ENCODE data around the gene PFN3. TPM values are rescaled to one million over a fixed set of nuclear protein-coding genes. Genes with fewer than 3 reads are reported as not detected.
A peak's percentile ranks its signal among the peaks of the same experiment; 100 is the strongest.

PFN3 gene
- polyA plus RNA-seq, 1 experiment, result not detected

DNA sequence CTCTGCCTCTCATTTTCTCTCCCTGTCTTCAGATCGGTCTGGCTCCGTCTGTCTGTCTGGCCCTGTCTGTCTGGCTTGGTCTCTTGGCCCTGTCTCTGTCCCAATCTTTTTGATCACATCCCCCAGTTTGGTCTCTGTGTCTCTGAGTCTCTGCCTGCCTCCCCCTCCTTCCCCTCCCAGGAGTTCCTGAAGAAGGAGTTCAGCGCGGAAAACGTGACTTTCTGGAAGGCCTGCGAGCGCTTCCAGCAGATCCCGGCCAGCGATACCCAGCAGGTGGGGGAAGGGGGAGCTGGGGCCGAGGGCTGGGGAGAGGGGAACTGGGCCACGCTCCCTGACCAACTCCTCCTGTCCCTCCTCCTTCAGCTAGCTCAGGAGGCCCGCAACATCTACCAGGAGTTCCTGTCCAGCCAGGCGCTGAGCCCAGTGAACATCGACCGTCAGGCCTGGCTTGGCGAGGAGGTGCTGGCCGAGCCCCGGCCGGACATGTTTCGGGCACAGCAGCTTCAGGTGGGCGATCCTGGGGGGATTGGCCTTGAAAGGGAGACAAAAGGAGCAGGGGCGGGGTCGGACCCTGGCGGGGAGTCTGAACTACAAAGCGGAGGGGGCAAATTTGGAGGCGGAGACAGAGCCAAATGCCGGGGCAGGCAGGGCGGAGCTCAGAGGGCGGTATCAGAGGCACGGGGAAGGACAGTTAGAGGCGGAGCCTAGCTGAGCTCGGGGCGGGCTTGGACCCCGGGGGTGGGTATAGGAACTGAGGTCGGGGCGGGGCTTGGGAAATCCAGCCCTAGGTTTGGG is 33.7 kb downstream of the PFN3 start:
- POLR2A ChIA-PET, result interaction anchor here (0.6 to 2.1 kb wide), 6 partner anchors 9 to 823 kb away, joined by 3 to 7 read pairs (median 4); partner anchors contain the start of genes GRK6 and LMAN2
- H3K27ac ChIP-seq (ENCODE audit: low read depth, low read length), result peak overlapping the region; percentile 86

DNA sequence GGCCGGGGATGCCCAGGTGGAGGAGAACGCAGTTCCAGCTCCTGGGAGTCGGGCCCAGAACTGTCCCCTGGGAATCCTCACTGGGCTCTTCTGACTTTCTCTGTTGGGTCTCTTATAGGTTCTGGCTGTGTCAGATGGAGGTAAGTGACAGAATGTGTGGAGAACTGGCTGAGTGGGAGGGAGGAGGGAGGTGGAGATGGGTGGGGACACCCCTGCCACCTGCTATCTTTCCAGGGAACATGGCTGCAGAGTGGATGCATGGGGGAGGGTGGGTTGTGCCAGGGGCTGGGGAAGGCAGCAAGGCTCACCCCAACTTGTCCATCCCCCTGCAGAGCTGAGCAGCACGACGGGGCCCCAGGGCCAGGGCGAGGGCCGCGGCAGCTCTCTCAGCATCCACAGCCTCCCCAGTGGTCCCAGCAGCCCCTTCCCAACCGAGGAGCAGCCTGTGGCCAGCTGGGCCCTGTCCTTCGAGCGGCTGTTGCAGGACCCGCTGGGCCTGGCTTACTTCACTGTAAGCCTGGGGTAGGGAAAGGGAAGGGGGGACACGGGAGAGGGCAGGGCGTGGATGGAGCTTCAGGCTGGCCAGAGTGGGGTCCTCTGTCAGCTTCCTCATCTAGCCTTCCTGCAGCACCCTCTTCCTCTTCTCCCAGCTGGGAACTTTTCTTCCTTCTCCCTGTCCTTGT is 34.5 kb downstream of the PFN3 start:
- no peak overlapping the region; the same call in 1 of the 2 replicates for H3K4me3 ChIP-seq (ENCODE audit: low read depth, low read length)
- ChIA-PET CTCF (interaction anchor here (0.9 to 2.1 kb wide), 4 partner anchors 13 to 48 kb away, joined by 3 to 16 read pairs (median 4); no protein-coding TSS in a partner anchor), POLR2A (interaction anchor here (1.1 to 2.1 kb wide), 4 partner anchors 9 to 24 kb away, joined by 3 to 7 read pairs (median 6); partner anchors contain the start of gene LMAN2)
- H3K9me3 ChIP-seq (ENCODE audit: control insufficient read depth, insufficient read depth, low read length), result peaks cover 4% of the 10 kb centered on the region; the same call in 1 of the 2 replicates
- TF ChIP-seq, protein P1, sequence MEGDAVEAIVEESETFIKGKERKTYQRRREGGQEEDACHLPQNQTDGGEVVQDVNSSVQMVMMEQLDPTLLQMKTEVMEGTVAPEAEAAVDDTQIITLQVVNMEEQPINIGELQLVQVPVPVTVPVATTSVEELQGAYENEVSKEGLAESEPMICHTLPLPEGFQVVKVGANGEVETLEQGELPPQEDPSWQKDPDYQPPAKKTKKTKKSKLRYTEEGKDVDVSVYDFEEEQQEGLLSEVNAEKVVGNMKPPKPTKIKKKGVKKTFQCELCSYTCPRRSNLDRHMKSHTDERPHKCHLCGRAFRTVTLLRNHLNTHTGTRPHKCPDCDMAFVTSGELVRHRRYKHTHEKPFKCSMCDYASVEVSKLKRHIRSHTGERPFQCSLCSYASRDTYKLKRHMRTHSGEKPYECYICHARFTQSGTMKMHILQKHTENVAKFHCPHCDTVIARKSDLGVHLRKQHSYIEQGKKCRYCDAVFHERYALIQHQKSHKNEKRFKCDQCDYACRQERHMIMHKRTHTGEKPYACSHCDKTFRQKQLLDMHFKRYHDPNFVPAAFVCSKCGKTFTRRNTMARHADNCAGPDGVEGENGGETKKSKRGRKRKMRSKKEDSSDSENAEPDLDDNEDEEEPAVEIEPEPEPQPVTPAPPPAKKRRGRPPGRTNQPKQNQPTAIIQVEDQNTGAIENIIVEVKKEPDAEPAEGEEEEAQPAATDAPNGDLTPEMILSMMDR (IDR thresholded peaks at IDR 0.05; ENCODE audit: low read depth, low read length), result no peak
- H3K27me3 ChIP-seq (ENCODE audit: control insufficient read depth, insufficient read depth, low read length), result peaks cover 3% of the 10 kb centered on the region
- H3K27ac ChIP-seq (ENCODE audit: low read depth, low read length), result peak overlapping the region; percentile 86
- no peak for DNase-seq (ENCODE audit: low read depth, low spot score)

More for the DNA sequence above, 33.7 kb downstream of the PFN3 start:
- peak overlapping the region; percentile 58 for H3K4me3 ChIP-seq (ENCODE audit: low read depth, low read length)
- peaks cover 4% of the 10 kb centered on the region; the same call in 1 of the 2 replicates for H3K9me3 ChIP-seq (ENCODE audit: control insufficient read depth, insufficient read depth, low read length)
- no peak for DNase-seq (ENCODE audit: low read depth, low spot score)
- TF ChIP-seq, protein P1 (IDR thresholded peaks at IDR 0.05; ENCODE audit: low read depth, low read length), result no peak
- CTCF ChIA-PET, result interaction anchor here (0.5 to 2.1 kb wide), 11 partner anchors 12 to 91 kb away, joined by 3 to 16 read pairs (median 5); partner anchors contain the start of gene LMAN2
- H3K27me3 ChIP-seq (ENCODE audit: control insufficient read depth, insufficient read depth, low read length), result no peaks in the 10 kb centered on the region

DNA sequence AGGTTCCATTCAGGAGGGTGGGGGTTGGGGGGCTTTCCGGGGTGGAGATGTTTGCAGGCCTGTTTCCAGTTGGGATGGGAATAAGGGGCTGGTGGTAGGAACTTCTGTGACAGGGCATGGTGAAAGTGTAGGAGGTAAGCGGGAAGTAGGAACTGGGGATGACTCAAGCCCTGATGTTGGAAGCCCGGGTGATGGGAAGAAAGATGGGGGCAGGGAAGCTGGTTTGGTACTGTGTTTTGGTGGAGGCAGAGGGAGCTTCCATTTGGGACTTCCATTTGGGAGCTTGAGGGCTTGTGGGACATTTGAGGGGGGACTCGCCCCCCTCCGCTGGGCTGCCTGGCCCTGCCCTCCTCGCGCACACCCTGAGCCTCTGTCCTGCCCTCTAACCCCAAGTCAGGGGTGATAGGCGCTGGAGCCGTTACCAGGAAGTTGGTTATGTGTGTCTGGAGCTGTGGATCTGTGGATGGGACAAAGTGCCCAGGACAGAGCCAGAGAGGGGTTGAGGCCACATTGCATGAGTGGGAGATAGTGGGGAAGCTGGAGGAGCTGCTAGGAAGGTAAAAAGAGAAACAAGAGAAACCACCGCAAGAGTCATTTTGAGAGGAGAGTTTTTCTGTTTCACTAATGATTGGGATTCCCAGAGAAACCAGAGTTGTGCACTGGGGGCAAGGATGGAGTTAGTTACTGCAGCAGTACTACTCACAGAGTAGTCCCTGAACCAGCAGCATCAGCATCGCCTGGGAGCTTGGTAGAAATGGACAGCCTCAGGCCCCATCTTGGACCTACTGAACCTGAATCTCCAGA is 36.1 kb downstream of the PFN3 start:
- POLR2A ChIA-PET, result no interaction called here
- Histone ChIP-seq H3K4me3 (ENCODE audit: low read depth, low read length) (no peak overlapping the region), H3K27ac (ENCODE audit: low read depth, low read length) (no peak overlapping the region), H3K9me3 (ENCODE audit: control insufficient read depth, insufficient read depth, low read length) (peaks cover 4% of the 10 kb centered on the region; the same call in 1 of the 2 replicates), H3K27me3 (ENCODE audit: control insufficient read depth, insufficient read depth, low read length) (peaks cover 11% of the 10 kb centered on the region)
- no peak for DNase-seq (ENCODE audit: low read depth, low spot score)
- CTCF ChIA-PET, result interaction anchor here (1.1 kb wide), 1 partner anchor 25 kb away, joined by 3 read pairs; no protein-coding TSS in a partner anchor
- TF ChIP-seq, protein P1 (IDR thresholded peaks at IDR 0.05; ENCODE audit: low read depth, low read length), result no peak

DNA sequence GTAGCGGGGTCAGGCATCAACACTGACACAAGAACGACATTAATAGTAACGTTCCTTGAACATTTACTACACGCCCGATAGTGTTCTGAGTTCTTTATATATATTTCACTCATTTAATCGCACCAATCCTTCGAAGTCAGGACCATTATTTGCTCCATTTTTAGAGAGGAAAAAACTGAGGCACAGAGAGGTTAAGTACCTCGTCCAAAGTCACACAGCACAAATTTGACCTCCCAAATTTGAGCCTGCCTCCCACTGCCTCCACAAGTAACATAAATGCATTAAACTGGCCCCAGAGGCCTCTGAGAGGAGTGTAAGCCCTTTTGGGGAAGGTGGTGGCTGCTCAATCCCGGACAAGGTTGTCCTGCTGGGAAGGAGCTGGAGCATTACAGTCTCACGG is 36.9 kb downstream of the PFN3 start:
- H3K27me3 ChIP-seq (ENCODE audit: control insufficient read depth, insufficient read depth, low read length), result peaks cover 13% of the 10 kb centered on the region
- H3K27ac ChIP-seq (ENCODE audit: low read depth, low read length), result no peak overlapping the region
- TF ChIP-seq, protein P1 (IDR thresholded peaks at IDR 0.05; ENCODE audit: low read depth, low read length), result no peak
- DNase-seq (ENCODE audit: low read depth, low spot score), result no peak
- H3K9me3 ChIP-seq (ENCODE audit: control insufficient read depth, insufficient read depth, low read length), result peaks cover 4% of the 10 kb centered on the region; the same call in 1 of the 2 replicates
- POLR2A ChIA-PET, result no interaction called here
- CTCF ChIA-PET, result interaction anchor here (1.1 kb wide), 1 partner anchor 26 kb away, joined by 3 read pairs; no protein-coding TSS in a partner anchor
- H3K4me3 ChIP-seq (ENCODE audit: low read depth, low read length), result peak overlapping the region; percentile 36

Data from AG04450 (cell line).